GM12878 (cell line): ENCODE data around the gene PLAAT5. TPM values are rescaled to one million over a fixed set of nuclear protein-coding genes. Genes with fewer than 3 reads are reported as not detected.

Experiments
- ATAC-seq: fragments of 200-7000 bp; cut with Tn5 transposase; 3 replicates; pipeline ENCODE4 v1.9.1; 2020; ENCODE audit warnings: mild to moderate bottlenecking, moderate library complexity
- BruUV-seq: library from RNA; stranded (reverse); fragments of 400-500 nt; replicated peaks from 2 replicates; lab custom pipeline; 2021; lab: Mats Ljungman, UMichigan
- CTCF ChIA-PET: fragments of 300-600 bp; sonication (Branson Sonifier 250); formaldehyde crosslinking; extraction: SDS; loops from one replicate; lab custom pipeline; 2021; ENCODE audit warnings: inconsistent platforms; lab: Yijun Ruan, JAX
- POLR2A ChIA-PET: fragments of 350-600 bp; formaldehyde crosslinking; extraction: SDS; loops from one replicate; lab custom pipeline; 2021; ENCODE audit warnings: inconsistent platforms; lab: Charles Lee
- RAD21 ChIA-PET: fragments of 300-600 bp; sonication (Branson Sonifier 250); formaldehyde crosslinking; loops from one replicate; lab custom pipeline; 2023; ENCODE audit warnings: antibody characterized with exemption; ENCODE audit not compliant: unreplicated experiment; lab: Charles Lee
- SMC1A ChIA-PET: fragments of 300-600 bp; sonication (Branson Sonifier 250); formaldehyde crosslinking; loops from one replicate; lab custom pipeline; 2023; ENCODE audit not compliant: unreplicated experiment, uncharacterized antibody; lab: Charles Lee
- DNase-seq: peaks from one replicate; pipeline ENCODE4 v3.0.0-alpha.2; 2011; ENCODE audit warnings: low read depth, low spot score
- FAIRE-seq: peaks from 3 replicates; lab custom pipeline; 2011; peaks lifted over from hg19 to GRCh38; lab: Jason Lieb, UNC
- H2AFZ ChIP-seq: 2 replicates; pipeline ENCODE4 v1.6.0; 2011; ENCODE audit warnings: low read depth, low read length, control low read depth; ENCODE audit not compliant: control insufficient read depth
- H3K27ac ChIP-seq: 2 replicates; pipeline ENCODE4 v1.5.1; 2011; ENCODE audit warnings: control low read depth; ENCODE audit not compliant: control insufficient read depth, insufficient read depth
- H3K27me3 ChIP-seq, 2 experiments: replicated peaks in 1 of 2; 2 replicates each; pipeline versions ENCODE4 v1.6.0 to v1.6.1; 2011; ENCODE audit warnings: low read length in 1 of 2; ENCODE audit not compliant: control insufficient read depth in 2 of 2, insufficient read depth in 2 of 2
- H3K36me3 ChIP-seq, 2 experiments: 2 replicates each; pipeline ENCODE4 v1.5.1; 2011; ENCODE audit warnings: low read length in 1 of 2; ENCODE audit not compliant: control insufficient read depth in 2 of 2, insufficient read depth in 2 of 2
- H3K4me1 ChIP-seq: 2 replicates; pipeline ENCODE4 v1.6.1; 2011; ENCODE audit warnings: mild to moderate bottlenecking, low read length, moderate library complexity, mixed read lengths; ENCODE audit not compliant: control insufficient read depth, insufficient read depth
- H3K4me2 ChIP-seq: 2 replicates; pipeline ENCODE4 v1.6.0; 2011; ENCODE audit warnings: control low read depth; ENCODE audit not compliant: control insufficient read depth, insufficient read depth
- H3K4me3 ChIP-seq: fragments of 200-600 bp; sonication (generic); 2 replicates; pipeline ENCODE4 v1.5.1; 2016
- H3K79me2 ChIP-seq: 2 replicates; pipeline ENCODE4 v1.6.0; 2011; ENCODE audit warnings: low read length; ENCODE audit not compliant: control insufficient read depth, insufficient read depth
- H3K9ac ChIP-seq: 2 replicates; pipeline ENCODE4 v1.8.0; 2011; ENCODE audit warnings: low read length, control low read depth, mixed read lengths; ENCODE audit not compliant: control insufficient read depth, insufficient read depth
- H3K9me3 ChIP-seq: replicated peaks from 3 replicates; pipeline ENCODE4 v1.5.1; 2011; ENCODE audit warnings: mild to moderate bottlenecking, low read length; ENCODE audit not compliant: control insufficient read depth, insufficient read depth
- H4K20me1 ChIP-seq: 2 replicates; pipeline ENCODE4 v1.6.0; 2011; ENCODE audit not compliant: control insufficient read depth, insufficient read depth
- ATF7 ChIP-seq: fragments of 450-650 bp; IDR thresholded peaks from 2 replicates; pipeline ENCODE4 v1.6.1; 2016; ENCODE audit warnings: low read depth, mild to moderate bottlenecking
- BCL11A ChIP-seq: IDR thresholded peaks from 2 replicates; pipeline ENCODE4 v1.6.1; 2011; ENCODE audit warnings: low read depth, low read length
- BRCA1 ChIP-seq: IDR thresholded peaks from 2 replicates; pipeline ENCODE4 v1.6.1; 2011; ENCODE audit warnings: low read depth, low read length, improper control_type of control experiment
- CBFB ChIP-seq: IDR thresholded peaks from 2 replicates; pipeline ENCODE4 v1.6.1; 2016; ENCODE audit warnings: antibody characterized with exemption, low read depth
- MTA2 ChIP-seq: fragments of 450-650 bp; IDR thresholded peaks from 2 replicates; pipeline ENCODE4 v1.6.1; 2016; ENCODE audit warnings: low read depth, mild to moderate bottlenecking, moderate library complexity
- NFIC ChIP-seq: IDR thresholded peaks from 2 replicates; pipeline ENCODE4 v1.6.1; 2012; ENCODE audit warnings: low read depth, mild to moderate bottlenecking, inconsistent platforms, low read length, moderate library complexity
- NRF1 ChIP-seq: conservative IDR thresholded peaks from 2 replicates; pipeline ENCODE4 v1.6.1; 2011; ENCODE audit warnings: mild to moderate bottlenecking, low read depth, low read length, improper control_type of control experiment
- POLR2A ChIP-seq: IDR thresholded peaks from 2 replicates; pipeline ENCODE4 v1.6.1; 2011; ENCODE audit warnings: low read depth, mild to moderate bottlenecking, low read length
- RFX5 ChIP-seq: IDR thresholded peaks from 2 replicates; pipeline ENCODE4 v1.6.1; 2011; ENCODE audit warnings: low read depth, low read length, improper control_type of control experiment
- SMC3 ChIP-seq: IDR thresholded peaks from 2 replicates; pipeline ENCODE4 v1.6.1; 2011; ENCODE audit warnings: low read length, improper control_type of control experiment, borderline replicate concordance
- TARDBP ChIP-seq: IDR thresholded peaks from 2 replicates; pipeline ENCODE4 v1.6.1; 2016; ENCODE audit warnings: borderline replicate concordance
- ZNF207 ChIP-seq: fragments of 450-650 bp; IDR thresholded peaks from 2 replicates; pipeline ENCODE4 v1.6.1; 2014; ENCODE audit warnings: antibody characterized with exemption, mild to moderate bottlenecking, borderline replicate concordance
- ZNF24 ChIP-seq: fragments of 450-650 bp; IDR thresholded peaks from 2 replicates; pipeline ENCODE4 v1.6.1; 2017; ENCODE audit warnings: antibody characterized with exemption, mild to moderate bottlenecking
- WGBS: methylation state at CpG from one replicate; pipeline ENCODE4 v1.1.6; 2016; ENCODE audit warnings: low lambda C conversion rate; ENCODE audit not compliant: insufficient replicate concordance, insufficient coverage; ENCODE audit errors: missing lambda C conversion rate; 5-methylcytosine and 5-hydroxymethylcytosine counted together
- in situ Hi-C: fragments of 300-500 bp; cut with MboI; formaldehyde crosslinking; loops from 9 replicates; pipeline ENCODE4 v1.14.3; 2018; ENCODE audit warnings: mixed read lengths
- intact Hi-C: fragments of 100-400 bp; cut with micrococcal nuclease; formaldehyde crosslinking; loops from one replicate; pipeline ENCODE4 v1.14.2; 2022; ENCODE audit not compliant: unreplicated experiment
- polyA plus RNA-seq, 11 experiments: library from polyadenylated mRNA; depleted of rRNA in 4 of 11; unstranded in 6 of 11; stranded (reverse) in 5 of 11; fragments of >200 nt; fragmentation: Nextera tagmentation in 4 of 11; fragmentation: Illumina TruSeq in 1 of 11; extraction: Ambion mirVana in 4 of 11; extraction: Trizol in 1 of 11; gene quantifications; 1 replicate in 1 of 11; 2 replicates in 10 of 11; pipeline versions ENCODE4 v1.2.1 to v1.2.3, GENCODE V29; 2011 to 2016; ENCODE audit warnings: inconsistent platforms in 2 of 11, missing spikeins in 2 of 11, low read depth in 1 of 11
- total RNA-seq, 4 experiments: library from RNA; depleted of rRNA in 3 of 4; stranded (reverse); fragments of >200 nt in 3 of 4; fragmentation: Illumina TruSeq in 1 of 4; extraction: Trizol in 1 of 4; gene quantifications; 2 replicates each; pipeline versions ENCODE4 v1.2.1 to v1.2.3, GENCODE V29; 2013 to 2021
- TF ChIP-seq, protein P1 (sequence below): IDR thresholded peaks from 2 replicates; pipeline ENCODE4 v1.6.1; 2012; ENCODE audit warnings: low read depth, low read length, improper control_type of control experiment
- TF ChIP-seq, protein P2 (sequence below): fragments of 150-350 bp; IDR thresholded peaks from 2 replicates; pipeline ENCODE4 v1.6.1; 2014; ENCODE audit warnings: mild to moderate bottlenecking, low read depth, low read length
- TF ChIP-seq, protein P3 (sequence below): fragments of 450-650 bp; IDR thresholded peaks from 2 replicates; pipeline ENCODE4 v1.6.1; 2017; ENCODE audit warnings: mild to moderate bottlenecking
- TF ChIP-seq, protein P4 (sequence below): fragments of 450-650 bp; formaldehyde crosslinking; IDR thresholded peaks from 2 replicates; pipeline ENCODE4 v1.4.0; 2022; ENCODE audit warnings: mild to moderate bottlenecking, moderate library complexity

The PLAAT5 gene
- total and polyA plus RNA-seq, 10 of the 15 experiments (the other 5 are each of a cell fraction or from before 2014, with no cell fraction given): not detected

DNA sequence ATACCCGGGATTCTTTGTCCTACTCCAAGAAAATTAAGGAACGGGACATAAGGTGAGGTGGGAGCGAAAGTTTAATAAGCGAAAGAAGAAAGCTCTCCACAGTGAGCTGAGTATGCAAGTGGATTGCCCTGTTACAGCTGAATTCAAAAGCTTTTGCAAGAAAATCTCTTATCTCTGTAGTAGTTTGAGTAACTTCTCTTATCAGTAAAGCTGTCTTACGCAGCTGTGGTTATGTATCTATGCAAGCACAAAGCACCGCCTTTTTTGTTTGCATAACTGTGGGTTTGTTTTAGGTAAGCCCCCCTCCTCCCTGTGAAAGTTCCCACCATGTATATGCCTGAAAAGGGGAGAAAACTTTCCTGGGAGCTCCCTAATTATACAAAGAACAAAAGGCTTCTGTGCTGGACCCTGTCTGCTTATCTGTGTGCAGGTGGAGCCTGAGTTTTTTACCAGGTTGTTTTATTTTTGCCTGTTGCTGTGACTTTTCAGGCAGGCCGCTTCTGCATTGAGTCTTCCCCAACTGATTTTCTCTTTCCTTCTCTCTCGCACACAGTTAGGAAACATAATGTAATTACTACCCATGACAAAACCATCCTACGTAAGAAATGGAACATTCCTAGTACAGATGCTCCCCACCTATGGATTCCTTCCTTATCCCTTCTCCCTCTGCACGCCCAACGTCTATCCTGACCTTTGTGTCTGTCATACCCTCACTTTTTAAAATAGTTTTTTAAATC lies 837 bp upstream of the PLAAT5 start:
- Histone ChIP-seq H3K9me3 (no peaks in the 10 kb centered on the region; the same call in 2 of the 3 replicates), H3K27ac (no peak overlapping the region), H3K4me2 (no peak overlapping the region), H3K4me3 (no peak overlapping the region)
- POLR2A ChIA-PET: no interaction called here
- TF ChIP-seq, protein P1, sequence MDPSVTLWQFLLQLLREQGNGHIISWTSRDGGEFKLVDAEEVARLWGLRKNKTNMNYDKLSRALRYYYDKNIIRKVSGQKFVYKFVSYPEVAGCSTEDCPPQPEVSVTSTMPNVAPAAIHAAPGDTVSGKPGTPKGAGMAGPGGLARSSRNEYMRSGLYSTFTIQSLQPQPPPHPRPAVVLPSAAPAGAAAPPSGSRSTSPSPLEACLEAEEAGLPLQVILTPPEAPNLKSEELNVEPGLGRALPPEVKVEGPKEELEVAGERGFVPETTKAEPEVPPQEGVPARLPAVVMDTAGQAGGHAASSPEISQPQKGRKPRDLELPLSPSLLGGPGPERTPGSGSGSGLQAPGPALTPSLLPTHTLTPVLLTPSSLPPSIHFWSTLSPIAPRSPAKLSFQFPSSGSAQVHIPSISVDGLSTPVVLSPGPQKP: no peak
- TF ChIP-seq BRCA1 (no peak), ZNF207 (no peak), TARDBP (no peak), RFX5 (no peak), ZNF24 (no peak), NRF1 (no peak), BCL11A (no peak), NFIC (no peak), MTA2 (no peak), SMC3 (no peak), CBFB (no peak), ATF7 (no peak), POLR2A (no peak)
- TF ChIP-seq, protein P2, sequence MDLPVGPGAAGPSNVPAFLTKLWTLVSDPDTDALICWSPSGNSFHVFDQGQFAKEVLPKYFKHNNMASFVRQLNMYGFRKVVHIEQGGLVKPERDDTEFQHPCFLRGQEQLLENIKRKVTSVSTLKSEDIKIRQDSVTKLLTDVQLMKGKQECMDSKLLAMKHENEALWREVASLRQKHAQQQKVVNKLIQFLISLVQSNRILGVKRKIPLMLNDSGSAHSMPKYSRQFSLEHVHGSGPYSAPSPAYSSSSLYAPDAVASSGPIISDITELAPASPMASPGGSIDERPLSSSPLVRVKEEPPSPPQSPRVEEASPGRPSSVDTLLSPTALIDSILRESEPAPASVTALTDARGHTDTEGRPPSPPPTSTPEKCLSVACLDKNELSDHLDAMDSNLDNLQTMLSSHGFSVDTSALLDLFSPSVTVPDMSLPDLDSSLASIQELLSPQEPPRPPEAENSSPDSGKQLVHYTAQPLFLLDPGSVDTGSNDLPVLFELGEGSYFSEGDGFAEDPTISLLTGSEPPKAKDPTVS: no peak
- TF ChIP-seq, protein P3, sequence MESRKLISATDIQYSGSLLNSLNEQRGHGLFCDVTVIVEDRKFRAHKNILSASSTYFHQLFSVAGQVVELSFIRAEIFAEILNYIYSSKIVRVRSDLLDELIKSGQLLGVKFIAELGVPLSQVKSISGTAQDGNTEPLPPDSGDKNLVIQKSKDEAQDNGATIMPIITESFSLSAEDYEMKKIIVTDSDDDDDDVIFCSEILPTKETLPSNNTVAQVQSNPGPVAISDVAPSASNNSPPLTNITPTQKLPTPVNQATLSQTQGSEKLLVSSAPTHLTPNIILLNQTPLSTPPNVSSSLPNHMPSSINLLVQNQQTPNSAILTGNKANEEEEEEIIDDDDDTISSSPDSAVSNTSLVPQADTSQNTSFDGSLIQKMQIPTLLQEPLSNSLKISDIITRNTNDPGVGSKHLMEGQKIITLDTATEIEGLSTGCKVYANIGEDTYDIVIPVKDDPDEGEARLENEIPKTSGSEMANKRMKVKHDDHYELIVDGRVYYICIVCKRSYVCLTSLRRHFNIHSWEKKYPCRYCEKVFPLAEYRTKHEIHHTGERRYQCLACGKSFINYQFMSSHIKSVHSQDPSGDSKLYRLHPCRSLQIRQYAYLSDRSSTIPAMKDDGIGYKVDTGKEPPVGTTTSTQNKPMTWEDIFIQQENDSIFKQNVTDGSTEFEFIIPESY: no peak
- TF ChIP-seq, protein P4, sequence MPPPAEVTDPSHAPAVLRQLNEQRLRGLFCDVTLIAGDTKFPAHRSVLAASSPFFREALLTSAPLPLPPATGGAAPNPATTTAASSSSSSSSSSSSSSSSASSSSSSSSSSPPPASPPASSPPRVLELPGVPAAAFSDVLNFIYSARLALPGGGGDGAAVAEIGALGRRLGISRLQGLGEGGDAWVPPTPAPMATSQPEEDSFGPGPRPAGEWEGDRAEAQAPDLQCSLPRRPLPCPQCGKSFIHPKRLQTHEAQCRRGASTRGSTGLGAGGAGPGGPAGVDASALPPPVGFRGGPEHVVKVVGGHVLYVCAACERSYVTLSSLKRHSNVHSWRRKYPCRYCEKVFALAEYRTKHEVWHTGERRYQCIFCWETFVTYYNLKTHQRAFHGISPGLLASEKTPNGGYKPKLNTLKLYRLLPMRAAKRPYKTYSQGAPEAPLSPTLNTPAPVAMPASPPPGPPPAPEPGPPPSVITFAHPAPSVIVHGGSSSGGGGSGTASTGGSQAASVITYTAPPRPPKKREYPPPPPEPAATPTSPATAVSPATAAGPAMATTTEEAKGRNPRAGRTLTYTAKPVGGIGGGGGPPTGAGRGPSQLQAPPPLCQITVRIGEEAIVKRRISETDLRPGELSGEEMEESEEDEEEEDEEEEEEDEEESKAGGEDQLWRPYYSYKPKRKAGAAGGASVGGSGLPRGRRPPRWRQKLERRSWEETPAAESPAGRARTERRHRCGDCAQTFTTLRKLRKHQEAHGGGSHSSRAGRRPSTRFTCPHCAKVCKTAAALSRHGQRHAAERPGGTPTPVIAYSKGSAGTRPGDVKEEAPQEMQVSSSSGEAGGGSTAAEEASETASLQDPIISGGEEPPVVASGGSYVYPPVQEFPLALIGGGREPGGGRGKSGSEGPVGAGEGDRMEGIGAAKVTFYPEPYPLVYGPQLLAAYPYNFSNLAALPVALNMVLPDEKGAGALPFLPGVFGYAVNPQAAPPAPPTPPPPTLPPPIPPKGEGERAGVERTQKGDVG: no peak
- TF ChIP-seq, all 136 proteins: peak for 0
- WGBS: 42% methylated on average over 11 of the region's 11 CpGs
- H3K36me3 ChIP-seq: no peaks in the 10 kb centered on the region
- peaks cover 3 to 8% of the 10 kb centered on the region in 2 experiments; a peak in 3 of 4 replicates for H3K27me3 ChIP-seq
- in situ Hi-C loops: no loop called here
- H3K79me2 ChIP-seq: no peaks in the 10 kb centered on the region
- ChIA-PET CTCF (interaction anchor here (0.7 to 6.0 kb wide), 4 partner anchors 12 to 962 kb away, joined by 3 to 25 read pairs (median 4); no protein-coding TSS in a partner anchor), RAD21 (no interaction called here), SMC1A (interaction anchor here (0.6 to 1.0 kb wide), 3 partner anchors 13 to 1199 kb away, joined by 3 to 6 read pairs (median 3); no protein-coding TSS in a partner anchor)
- no peaks in the 10 kb centered on the region for H3K4me1 ChIP-seq
- DNase-seq (no peak), FAIRE-seq (no peak), ATAC-seq (no peak)
- no peak overlapping the region for H2AFZ ChIP-seq
- no TSS peak for BruUV-seq
- intact Hi-C loops: no loop called here
- H3K9ac ChIP-seq: no peak overlapping the region
- no peaks in the 10 kb centered on the region for H4K20me1 ChIP-seq
